ENCODE data around the gene ETV6.
"Not testable (repeated sequence)": the region's sequence is repeated elsewhere in the genome, so short reads cannot be mapped to it uniquely, and the experiment has no call there.

The ETV6 gene

GRCh38 chr12:11649413-11650285, at the start of gene ETV6:
Gene ETV6, plus strand, starts transcription at chr12:11649674. Its CDS starts 454 bp downstream, at chr12:11650128.
- peak; percentile 86 to 88 for DNase-seq (ENCODE audit: low read depth in 2 of 2)

- no peak for DNase-seq (ENCODE audit: low read depth in 2 of 2)
Measured at GRCh38 chr12:11600199-11600598, 49.3 kb upstream of the ETV6 start.

- DNase-seq (ENCODE audit: low read depth in 2 of 2): no peak
Measured at GRCh38 chr12:11601647-11602046, 47.8 kb upstream of the ETV6 start.

- DNase-seq (ENCODE audit: low read depth in 2 of 2): peak; percentile 81 to 83
Measured at GRCh38 chr12:11607313-11608081, 42.0 kb upstream of the ETV6 start.

GRCh38 chr12:11609045-11609444, 40.4 kb upstream of the ETV6 start:
- no peak for DNase-seq (ENCODE audit: low read depth in 2 of 2)

GRCh38 chr12:11615481-11615880, 34.0 kb upstream of the ETV6 start:
- DNase-seq (ENCODE audit: low read depth in 2 of 2): no peak

GRCh38 chr12:11618046-11618445, 31.4 kb upstream of the ETV6 start:
- DNase-seq (ENCODE audit: low read depth in 2 of 2): no peak

GRCh38 chr12:11621797-11622423, 27.6 kb upstream of the ETV6 start:
- DNase-seq (ENCODE audit: low read depth in 2 of 2): no peak

- no peak for DNase-seq (ENCODE audit: low read depth in 2 of 2)
Measured at GRCh38 chr12:11622876-11623281, 26.6 kb upstream of the ETV6 start.

GRCh38 chr12:11623382-11623781, 26.1 kb upstream of the ETV6 start:
- no peak for DNase-seq (ENCODE audit: low read depth in 2 of 2)

GRCh38 chr12:11624116-11624515, 25.4 kb upstream of the ETV6 start:
- DNase-seq (ENCODE audit: low read depth in 2 of 2): no peak

- not testable (repeated sequence) for DNase-seq (ENCODE audit: low read depth in 2 of 2)
Measured at GRCh38 chr12:11627709-11628108, 21.8 kb upstream of the ETV6 start.

GRCh38 chr12:11628353-11628752, 21.1 kb upstream of the ETV6 start:
- DNase-seq (ENCODE audit: low read depth in 2 of 2): no peak

GRCh38 chr12:11630046-11630706, 19.3 kb upstream of the ETV6 start:
- no peak for DNase-seq (ENCODE audit: low read depth in 2 of 2)

- DNase-seq (ENCODE audit: low read depth in 2 of 2): no peak
Measured at GRCh38 chr12:11631288-11631687, 18.2 kb upstream of the ETV6 start.

- not testable (repeated sequence) for DNase-seq (ENCODE audit: low read depth in 2 of 2)
Measured at GRCh38 chr12:11631881-11632280, 17.6 kb upstream of the ETV6 start.

- DNase-seq (ENCODE audit: low read depth in 2 of 2): no peak
Measured at GRCh38 chr12:11633968-11634367, 15.5 kb upstream of the ETV6 start.

- no peak for DNase-seq (ENCODE audit: low read depth in 2 of 2)
Measured at GRCh38 chr12:11635341-11635740, 14.1 kb upstream of the ETV6 start.

GRCh38 chr12:11638315-11638916, 11.1 kb upstream of the ETV6 start:
- DNase-seq (ENCODE audit: low read depth in 2 of 2): no peak

GRCh38 chr12:11639454-11639853, 10.0 kb upstream of the ETV6 start:
- no peak for DNase-seq (ENCODE audit: low read depth in 2 of 2)

GRCh38 chr12:11641522-11641921, 8.0 kb upstream of the ETV6 start:
- no peak for DNase-seq (ENCODE audit: low read depth in 2 of 2)

Measured in fibroblast of skin of left quadriceps (primary cell).